ENCODE measurements around the gene SCNN1G.

Gene SCNN1G

GRCh38 chr16:23187341-23187740, 4.8 kb downstream of the SCNN1G start:
- no peak overlapping the region for H3K27ac ChIP-seq
- DNase-seq (ENCODE audit: low spot score), result no peak
- ChIA-PET POLR2A (ENCODE audit: low non-redundant PET) (no interaction called here), CTCF (interaction anchor here (0.6 kb wide), 1 partner anchor 253 kb away, joined by 5 read pairs; no protein-coding TSS in a partner anchor)
- TF ChIP-seq CTCF (conservative IDR thresholded peaks at IDR 0.05; ENCODE audit: low read depth), result no peak

- TF ChIP-seq CTCF (conservative IDR thresholded peaks at IDR 0.05; ENCODE audit: low read depth), result no peak
- no peak for DNase-seq (ENCODE audit: low spot score)
- ChIA-PET CTCF (no interaction called here), POLR2A (ENCODE audit: low non-redundant PET) (no interaction called here)
- no peak overlapping the region for H3K27ac ChIP-seq
Measured at GRCh38 chr16:23188911-23189310, 6.4 kb downstream of the SCNN1G start.

GRCh38 chr16:23194497-23195221, 12.1 kb downstream of the SCNN1G start:
- DNase-seq (ENCODE audit: low spot score), result no peak
- no peak overlapping the region for H3K27ac ChIP-seq
- CTCF ChIA-PET, result no interaction called here
- no peak for TF ChIP-seq CTCF (conservative IDR thresholded peaks at IDR 0.05; ENCODE audit: low read depth)
- POLR2A ChIA-PET (ENCODE audit: low non-redundant PET), result no interaction called here

GRCh38 chr16:23195366-23195978, 12.9 kb downstream of the SCNN1G start:
- CTCF ChIA-PET, result no interaction called here
- H3K27ac ChIP-seq, result no peak overlapping the region
- no peak for DNase-seq (ENCODE audit: low spot score)
- no peak for TF ChIP-seq CTCF (conservative IDR thresholded peaks at IDR 0.05; ENCODE audit: low read depth)
- POLR2A ChIA-PET (ENCODE audit: low non-redundant PET), result no interaction called here

- CTCF ChIA-PET, result interaction anchor here (0.9 kb wide), 1 partner anchor 51 kb away, joined by 3 read pairs; no protein-coding TSS in a partner anchor
Measured at GRCh38 chr16:23196539-23196938, 14.0 kb downstream of the SCNN1G start.

GRCh38 chr16:23202166-23202565, 19.6 kb downstream of the SCNN1G start:
- ChIA-PET CTCF (no interaction called here), POLR2A (ENCODE audit: low non-redundant PET) (no interaction called here)
- TF ChIP-seq CTCF (conservative IDR thresholded peaks at IDR 0.05; ENCODE audit: low read depth), result no peak
- no peak overlapping the region for H3K27ac ChIP-seq
- no peak for DNase-seq (ENCODE audit: low spot score)

More at GRCh38 chr16:23196539-23196938, 14.0 kb downstream of the SCNN1G start:
- no peak for DNase-seq (ENCODE audit: low spot score)
- H3K27ac ChIP-seq, result no peak overlapping the region
- POLR2A ChIA-PET (ENCODE audit: low non-redundant PET), result no interaction called here
- no peak for TF ChIP-seq CTCF (conservative IDR thresholded peaks at IDR 0.05; ENCODE audit: low read depth)
